OCI-LY3 (cell line): ENCODE results near the gene EIF4G1.

Source experiments
- CTCF ChIP-seq: fragments of 200-600, 300-600 bp; sonication (generic); IDR thresholded peaks from 2 replicates; pipeline ENCODE4 v1.5.1; 2014; ENCODE audit warnings: antibody characterized with exemption, low read length, low read depth
- EZH2phosphoT487 ChIP-seq: fragments of 200-600 bp; shearing (Covaris generic); IDR thresholded peaks from 2 replicates; pipeline ENCODE4 v1.6.1; 2018; ENCODE audit warnings: antibody characterized with exemption, mixed run types, low read depth

- TF ChIP-seq CTCF (no peak), EZH2phosphoT487 (no peak)
Observed at GRCh38 chr3:184337399-184337714, 23.0 kb downstream of the EIF4G1 start, which contains the start of gene FAM131A.
